ENCODE results near the gene HOXD8. TPM values are rescaled to one million over a fixed set of nuclear protein-coding genes. Genes with fewer than 3 reads are reported as not detected.

HOXD8 gene
- polyA plus RNA-seq, 1 of the 3 experiments (the other 2 are of a cell fraction), result 6.4 TPM

- H3K27me3 ChIP-seq (ENCODE audit: insufficient read depth), result no peaks in the 10 kb centered on the region
- no peak overlapping the region for H3K9ac ChIP-seq
- CTCF ChIA-PET, result interaction anchor here (1.2 kb wide), 1 partner anchor 23 kb away, joined by 3 read pairs; no protein-coding TSS in a partner anchor
- H3K9me3 ChIP-seq, result no peaks in the 10 kb centered on the region
- no peak overlapping the region for H3K4me3 ChIP-seq (ENCODE audit: low read depth in 2 of 2, low read length in 1 of 2)
- H3K79me2 ChIP-seq (ENCODE audit: insufficient read depth), result no peaks in the 10 kb centered on the region
- no peaks in the 10 kb centered on the region for H3K9me2 ChIP-seq
- no peak overlapping the region for H3K27ac ChIP-seq (ENCODE audit: low read depth in 2 of 2, low read length in 1 of 2)
- TF ChIP-seq PBX3 (IDR thresholded peaks at IDR 0.05) (no peak), YY1 (IDR thresholded peaks at IDR 0.05; ENCODE audit: low read depth) (no peak), EZH2phosphoT487 (IDR thresholded peaks at IDR 0.05; ENCODE audit: borderline replicate concordance, low read depth) (no peak), RFX5 (IDR thresholded peaks at IDR 0.05; ENCODE audit: low read length) (no peak), FOXJ3 (CRISPR knock-in tag; IDR thresholded peaks at IDR 0.05) (no peak), TCF12 (IDR thresholded peaks at IDR 0.05) (no peak), SMC3 (IDR thresholded peaks at IDR 0.05; ENCODE audit: low read depth, low read length) (no peak), FOSL2 (IDR thresholded peaks at IDR 0.05; ENCODE audit: borderline replicate concordance, low read depth) (no peak), ZBTB33 (IDR thresholded peaks at IDR 0.05; ENCODE audit: borderline replicate concordance, low read depth) (no peak), TEAD4 (IDR thresholded peaks at IDR 0.05; ENCODE audit: borderline replicate concordance, insufficient read depth) (no peak), EP300 (IDR thresholded peaks at IDR 0.05; ENCODE audit: borderline replicate concordance in 1 of 2, low read depth in 1 of 2, low read length in 1 of 2) (no peak), JUND (IDR thresholded peaks at IDR 0.05) (no peak), POLR2AphosphoS5 (IDR thresholded peaks at IDR 0.05; ENCODE audit: low read depth, low read length) (no peak), GABPA (IDR thresholded peaks at IDR 0.05; ENCODE audit: low read depth) (no peak), USF2 (IDR thresholded peaks at IDR 0.05; ENCODE audit: borderline replicate concordance, low read depth, low read length) (no peak), NRF1 (IDR thresholded peaks at IDR 0.05; ENCODE audit: low read depth, low read length) (no peak), RAD21 (IDR thresholded peaks at IDR 0.05; ENCODE audit: low read length) (no peak), ELF1 (IDR thresholded peaks at IDR 0.05) (no peak), FOXM1 (IDR thresholded peaks at IDR 0.05; ENCODE audit: low read depth) (no peak)
- WGBS (ENCODE audit: low lambda C conversion rate), result 79% methylated on average over 7 of the region's 7 CpGs
- no peaks in the 10 kb centered on the region for H3F3A ChIP-seq (replicated peaks; ENCODE audit: insufficient read depth)
- peak overlapping the region; percentile 49; the same call in 1 of the 2 replicates for H2AFZ ChIP-seq (ENCODE audit: low read depth)
- peaks cover 0 to 14% of the 10 kb centered on the region in 2 experiments; a peak in 2 of 4 replicates for H3K4me1 ChIP-seq (ENCODE audit: control insufficient read depth in 1 of 2, insufficient read depth in 2 of 2, low read depth in 1 of 2, low read length in 1 of 2)
- H3K36me3 ChIP-seq (replicated peaks in 1 of 2; ENCODE audit: control insufficient read depth in 1 of 2, insufficient read depth in 2 of 2, low read length in 1 of 2), result peaks cover 0 to 4% of the 10 kb centered on the region in 2 experiments
- POLR2A ChIA-PET, result no interaction called here
- H3K4me2 ChIP-seq, result no peak overlapping the region
- no peak for DNase-seq
- H4K20me1 ChIP-seq (ENCODE audit: insufficient read depth), result no peaks in the 10 kb centered on the region
Measured at GRCh38 chr2:176173567-176174381, 44.3 kb downstream of the HOXD8 start.

Measured in SK-N-SH (cell line).